Uterus (tissue), 2 donors: ENCODE results near the gene TRIM65.

ENCODE experiments used
- POLR2A ChIP-seq, 2 donors: fragments of 450-650 bp; IDR thresholded peaks; one replicate each; pipeline ENCODE4 v1.6.1; 2016; ENCODE audit warnings: antibody characterized with exemption in 2 of 2, mild to moderate bottlenecking in 1 of 2, moderate library complexity in 1 of 2
- TF ChIP-seq, protein P1 (sequence below), 4 experiments: fragments of 200-600 bp in 2 of 4; fragments of 450-650 bp in 2 of 4; sonication (generic) in 2 of 4; IDR thresholded peaks; one replicate each; pipeline ENCODE4 v1.5.1; 2016 to 2019; ENCODE audit warnings: antibody characterized with exemption in 4 of 4, mild to moderate bottlenecking in 2 of 4, moderate library complexity in 1 of 4

DNA sequence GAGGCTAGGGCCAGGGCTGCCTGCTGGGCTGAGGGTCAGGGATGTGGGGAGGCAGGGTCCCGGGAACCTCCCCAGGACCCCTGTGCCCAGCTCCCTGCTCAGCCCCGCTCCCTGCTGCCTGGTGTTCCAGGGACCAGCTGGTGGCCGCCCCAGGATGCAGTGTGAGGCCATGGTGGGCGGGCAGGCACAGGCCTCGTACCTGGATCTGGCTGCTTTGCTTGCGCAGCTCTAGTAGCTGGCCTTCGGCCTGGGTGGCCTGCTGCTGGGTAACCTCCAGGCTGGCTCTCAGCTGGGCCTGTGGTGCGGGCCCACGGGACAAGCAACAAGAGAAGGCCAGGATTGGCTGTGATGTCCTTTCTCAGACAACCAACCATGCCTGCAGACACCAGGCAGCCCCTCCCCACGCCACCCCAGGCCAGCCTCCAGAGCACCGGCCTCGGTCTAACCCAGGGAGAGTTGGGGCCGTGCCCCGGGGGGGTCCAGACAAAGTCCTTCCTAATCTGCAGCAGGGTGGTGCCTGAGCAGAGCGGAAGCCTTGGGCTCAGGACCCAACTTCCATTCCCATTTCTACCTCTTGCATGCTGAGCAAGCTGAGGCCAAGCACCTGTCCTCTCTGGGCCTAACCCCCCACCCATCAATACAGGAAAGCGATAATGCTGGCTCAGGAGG is 4.1 kb downstream of the TRIM65 start:
- TF ChIP-seq POLR2A (IDR thresholded peaks at IDR 0.05), result no peak
- TF ChIP-seq, protein P1, sequence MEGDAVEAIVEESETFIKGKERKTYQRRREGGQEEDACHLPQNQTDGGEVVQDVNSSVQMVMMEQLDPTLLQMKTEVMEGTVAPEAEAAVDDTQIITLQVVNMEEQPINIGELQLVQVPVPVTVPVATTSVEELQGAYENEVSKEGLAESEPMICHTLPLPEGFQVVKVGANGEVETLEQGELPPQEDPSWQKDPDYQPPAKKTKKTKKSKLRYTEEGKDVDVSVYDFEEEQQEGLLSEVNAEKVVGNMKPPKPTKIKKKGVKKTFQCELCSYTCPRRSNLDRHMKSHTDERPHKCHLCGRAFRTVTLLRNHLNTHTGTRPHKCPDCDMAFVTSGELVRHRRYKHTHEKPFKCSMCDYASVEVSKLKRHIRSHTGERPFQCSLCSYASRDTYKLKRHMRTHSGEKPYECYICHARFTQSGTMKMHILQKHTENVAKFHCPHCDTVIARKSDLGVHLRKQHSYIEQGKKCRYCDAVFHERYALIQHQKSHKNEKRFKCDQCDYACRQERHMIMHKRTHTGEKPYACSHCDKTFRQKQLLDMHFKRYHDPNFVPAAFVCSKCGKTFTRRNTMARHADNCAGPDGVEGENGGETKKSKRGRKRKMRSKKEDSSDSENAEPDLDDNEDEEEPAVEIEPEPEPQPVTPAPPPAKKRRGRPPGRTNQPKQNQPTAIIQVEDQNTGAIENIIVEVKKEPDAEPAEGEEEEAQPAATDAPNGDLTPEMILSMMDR (IDR thresholded peaks at IDR 0.05), result no peak
